ENCODE measurements around the gene HIF3A. TPM values are rescaled to one million over a fixed set of nuclear protein-coding genes. Genes with fewer than 3 reads are reported as not detected.

The HIF3A gene
- total RNA-seq, 1 experiment from 2014 or later = not detected

DNA sequence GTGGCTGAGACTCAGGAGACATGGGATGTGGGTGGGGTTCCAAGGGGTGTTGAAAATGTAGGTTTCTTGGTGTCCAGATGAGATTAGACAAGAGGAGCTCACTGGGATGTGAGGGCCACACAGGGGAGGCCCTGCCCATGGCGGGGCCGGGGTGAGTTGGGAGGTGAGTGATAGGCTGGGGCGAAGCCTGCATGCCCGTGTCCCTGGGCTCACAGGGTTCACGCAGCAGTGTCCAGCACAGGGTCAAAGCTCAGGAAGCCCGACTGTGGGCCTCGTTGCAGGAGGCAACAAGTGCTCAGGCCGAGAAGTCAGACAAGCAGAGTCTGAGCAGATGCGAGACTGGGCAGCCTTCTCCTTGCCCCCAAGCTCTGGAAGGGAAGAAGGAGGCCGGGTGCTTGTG, 89.3 kb downstream of the HIF3A start:
- no peak for ATAC-seq
- no peaks in the 10 kb centered on the region for H3K9me3 ChIP-seq (ENCODE audit: low read length)
- TF ChIP-seq EZH2 (IDR thresholded peaks at IDR 0.05; ENCODE audit: low read length, unreplicated experiment) (no peak), EZH2phosphoT487 (IDR thresholded peaks at IDR 0.05; ENCODE audit: borderline replicate concordance, low read length) (no peak), CTCF (conservative IDR thresholded peaks at IDR 0.05; ENCODE audit: low read depth, low read length) (no peak)
- H3K27me3 ChIP-seq (ENCODE audit: low read length) = no peaks in the 10 kb centered on the region
- no peak overlapping the region for H3K27ac ChIP-seq (ENCODE audit: low read length)
- H3K9me2 ChIP-seq (replicated peaks; ENCODE audit: low read length) = no peaks in the 10 kb centered on the region
- H3K79me2 ChIP-seq (ENCODE audit: low read length) = peaks cover 1% of the 10 kb centered on the region; the same call in 1 of the 2 replicates
- peaks cover 8% of the 10 kb centered on the region for H3K36me3 ChIP-seq (ENCODE audit: low read depth, low read length)
- POLR2A ChIA-PET (ENCODE audit: unreplicated experiment) = no interaction called here
- no peak overlapping the region for H3K9ac ChIP-seq (ENCODE audit: low read length)
- no peak overlapping the region for H3K4me2 ChIP-seq (ENCODE audit: low read length)
- BruUV-seq (replicated peaks) = no TSS peak
- CTCF ChIA-PET = interaction anchor here (0.6 kb wide), 1 partner anchor 46 kb away, joined by 18 read pairs; no protein-coding TSS in a partner anchor
- H3K4me1 ChIP-seq (ENCODE audit: insufficient read depth, low read length) = no peaks in the 10 kb centered on the region
- H3K4me3 ChIP-seq (ENCODE audit: low read length) = no peak overlapping the region
- no peak for DNase-seq
- intact Hi-C loops (cut with micrococcal nuclease) = no loop called here
- no peak overlapping the region for H2AFZ ChIP-seq (ENCODE audit: low read length)
- H3F3A ChIP-seq (ENCODE audit: low read length, unreplicated experiment) = no peaks in the 10 kb centered on the region
- no peaks in the 10 kb centered on the region for H4K20me1 ChIP-seq (ENCODE audit: low read length)

DNA sequence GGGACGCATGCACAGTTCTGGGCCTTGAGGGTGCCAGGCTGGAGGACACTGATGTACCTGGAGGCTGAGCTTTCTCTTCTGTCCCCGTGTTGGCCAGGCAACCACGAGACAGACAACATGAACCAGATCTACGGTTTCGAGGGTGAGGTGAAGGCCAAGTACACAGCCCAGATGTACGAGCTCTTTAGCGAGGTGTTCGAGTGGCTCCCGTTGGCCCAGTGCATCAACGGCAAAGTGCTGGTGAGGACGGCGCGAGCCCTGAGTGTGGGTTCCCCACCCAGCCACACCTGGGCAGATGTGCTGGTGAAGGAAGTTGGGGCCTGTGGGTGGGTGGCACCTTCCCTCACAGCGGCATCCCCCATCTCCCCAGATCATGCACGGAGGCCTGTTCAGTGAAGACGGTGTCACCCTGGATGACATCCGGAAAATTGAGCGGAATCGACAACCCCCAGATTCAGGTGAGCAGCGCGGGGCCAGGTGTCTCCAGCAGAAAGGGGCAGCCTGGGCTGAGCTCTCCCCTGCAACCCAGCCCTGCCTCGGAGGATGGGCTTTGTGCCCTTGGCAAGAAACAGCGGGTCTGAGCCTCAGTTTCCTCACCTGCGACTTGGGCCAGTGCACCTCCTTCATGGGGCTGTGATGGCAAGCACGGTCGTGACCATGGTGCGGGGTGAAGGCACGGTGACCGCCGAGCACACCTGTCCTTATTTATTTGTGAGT, 90.3 kb downstream of the HIF3A start:
- DNase-seq (no peak), ATAC-seq (no peak)
- ChIA-PET POLR2A (ENCODE audit: unreplicated experiment) (no interaction called here), CTCF (no interaction called here)
- Histone ChIP-seq H3F3A (ENCODE audit: low read length, unreplicated experiment) (no peaks in the 10 kb centered on the region), H3K27ac (ENCODE audit: low read length) (no peak overlapping the region), H4K20me1 (ENCODE audit: low read length) (no peaks in the 10 kb centered on the region), H3K4me2 (ENCODE audit: low read length) (no peak overlapping the region), H3K9me2 (replicated peaks; ENCODE audit: low read length) (no peaks in the 10 kb centered on the region), H2AFZ (ENCODE audit: low read length) (no peak overlapping the region), H3K36me3 (ENCODE audit: low read depth, low read length) (peaks cover 7% of the 10 kb centered on the region), H3K4me3 (ENCODE audit: low read length) (no peak overlapping the region), H3K27me3 (ENCODE audit: low read length) (no peaks in the 10 kb centered on the region), H3K9me3 (ENCODE audit: low read length) (no peaks in the 10 kb centered on the region), H3K79me2 (ENCODE audit: low read length) (no peaks in the 10 kb centered on the region), H3K4me1 (ENCODE audit: insufficient read depth, low read length) (no peaks in the 10 kb centered on the region), H3K9ac (ENCODE audit: low read length) (no peak overlapping the region)
- intact Hi-C loops (cut with micrococcal nuclease) = no loop called here
- BruUV-seq (replicated peaks) = no TSS peak
- TF ChIP-seq EZH2 (IDR thresholded peaks at IDR 0.05; ENCODE audit: low read length, unreplicated experiment) = no peak
- no peak for TF ChIP-seq EZH2phosphoT487 (IDR thresholded peaks at IDR 0.05; ENCODE audit: borderline replicate concordance, low read length)
- TF ChIP-seq CTCF (conservative IDR thresholded peaks at IDR 0.05; ENCODE audit: low read depth, low read length) = no peak

DNA sequence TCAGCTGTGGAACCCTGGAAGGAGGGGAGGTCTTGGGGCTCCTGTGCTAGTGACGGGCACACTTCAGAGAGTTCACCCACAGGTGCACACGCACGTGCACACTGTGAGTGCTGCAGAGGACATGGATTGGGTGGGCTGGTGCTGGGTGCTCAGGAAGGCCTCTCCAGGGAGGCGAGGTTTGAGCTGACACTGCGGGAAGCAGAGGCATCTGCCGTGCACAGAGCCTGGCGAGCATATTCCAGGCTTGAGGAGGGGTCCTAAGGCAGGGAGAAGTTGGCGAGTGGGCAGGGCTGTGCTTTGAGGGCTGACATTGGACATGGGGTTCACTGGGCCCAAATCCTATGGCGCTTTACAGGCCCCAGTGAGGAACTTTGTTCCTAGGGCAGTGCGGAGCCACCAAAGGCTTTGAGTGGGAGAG, 90.9 kb downstream of the HIF3A start:
- CTCF ChIA-PET = no interaction called here

More for the DNA sequence above, 90.9 kb downstream of the HIF3A start:
- Histone ChIP-seq H3K36me3 (ENCODE audit: low read depth, low read length) (peaks cover 7% of the 10 kb centered on the region; the same call in 1 of the 2 replicates), H3K27me3 (ENCODE audit: low read length) (no peaks in the 10 kb centered on the region), H3K4me2 (ENCODE audit: low read length) (no peak overlapping the region), H3K4me3 (ENCODE audit: low read length) (no peak overlapping the region), H3K4me1 (ENCODE audit: insufficient read depth, low read length) (no peaks in the 10 kb centered on the region), H3F3A (ENCODE audit: low read length, unreplicated experiment) (no peaks in the 10 kb centered on the region), H3K79me2 (ENCODE audit: low read length) (no peaks in the 10 kb centered on the region), H3K9ac (ENCODE audit: low read length) (no peak overlapping the region), H3K27ac (ENCODE audit: low read length) (no peak overlapping the region), H4K20me1 (ENCODE audit: low read length) (no peaks in the 10 kb centered on the region), H2AFZ (ENCODE audit: low read length) (no peak overlapping the region), H3K9me2 (replicated peaks; ENCODE audit: low read length) (no peaks in the 10 kb centered on the region), H3K9me3 (ENCODE audit: low read length) (no peaks in the 10 kb centered on the region)
- TF ChIP-seq EZH2phosphoT487 (IDR thresholded peaks at IDR 0.05; ENCODE audit: borderline replicate concordance, low read length) (no peak), CTCF (conservative IDR thresholded peaks at IDR 0.05; ENCODE audit: low read depth, low read length) (no peak), EZH2 (IDR thresholded peaks at IDR 0.05; ENCODE audit: low read length, unreplicated experiment) (no peak)
- POLR2A ChIA-PET (ENCODE audit: unreplicated experiment) = no interaction called here
- BruUV-seq (replicated peaks) = no TSS peak
- intact Hi-C loops (cut with micrococcal nuclease) = no loop called here
- DNase-seq (no peak), ATAC-seq (no peak)
